A673 (cell line): ENCODE results near the gene CAMK2G. TPM values are rescaled to one million over a fixed set of nuclear protein-coding genes. Genes with fewer than 3 reads are reported as not detected.

Experiments used
- BruUV-seq: library from RNA; stranded (reverse); fragments of 400-500 nt; replicated peaks from 2 replicates; lab custom pipeline; 2021; lab: Mats Ljungman, UMichigan
- CTCF ChIA-PET: fragments of 300-600 bp; sonication (Branson Sonifier 250); formaldehyde crosslinking; loops from one replicate; lab custom pipeline; 2022; ENCODE audit warnings: antibody characterized with exemption; lab: Charles Lee
- POLR2A ChIA-PET: fragments of 300-600 bp; sonication (Branson Sonifier 250); formaldehyde crosslinking; loops from one replicate; lab custom pipeline; 2022; ENCODE audit warnings: antibody characterized with exemption; ENCODE audit not compliant: low non-redundant PET; lab: Charles Lee
- DNase-seq: peaks from one replicate; pipeline ENCODE4 v3.0.0-alpha.2; 2015; ENCODE audit warnings: low spot score
- H3K27ac ChIP-seq: fragments of 200-600 bp; sonication (generic); 2 replicates; pipeline ENCODE4 v1.5.1; 2016; ENCODE audit warnings: mixed run types, low read depth, mild to moderate bottlenecking, mixed read lengths, antibody characterized with exemption, low read length; ENCODE audit not compliant: poor library complexity, severe bottlenecking
- H3K27me3 ChIP-seq: fragments of 200-600 bp; sonication (generic); replicated peaks from 2 replicates; pipeline ENCODE4 v1.6.1; 2017; ENCODE audit warnings: mixed run types, low read depth, mild to moderate bottlenecking, mixed read lengths, antibody characterized with exemption, low read length; ENCODE audit not compliant: insufficient read depth, poor library complexity
- H3K36me3 ChIP-seq: fragments of 200-600 bp; sonication (generic); 2 replicates; pipeline ENCODE4 v1.6.1; 2016; ENCODE audit warnings: mixed run types, mild to moderate bottlenecking, mixed read lengths, antibody characterized with exemption, low read length; ENCODE audit not compliant: insufficient read depth, poor library complexity, severe bottlenecking
- H3K4me1 ChIP-seq: fragments of 200-600 bp; sonication (generic); 2 replicates; pipeline ENCODE4 v1.6.1; 2017; ENCODE audit warnings: mixed run types, mild to moderate bottlenecking, mixed read lengths, antibody characterized with exemption, low read length; ENCODE audit not compliant: insufficient read depth, poor library complexity, severe bottlenecking
- H3K4me3 ChIP-seq: fragments of 200-600 bp; sonication (generic); 2 replicates; pipeline ENCODE4 v1.5.1; 2016; ENCODE audit warnings: low read depth, mixed run types, mild to moderate bottlenecking, mixed read lengths, low read length; ENCODE audit not compliant: poor library complexity, severe bottlenecking
- H3K9me3 ChIP-seq: fragments of 200-600 bp; sonication (generic); 2 replicates; pipeline ENCODE4 v1.6.1; 2016; ENCODE audit warnings: mixed run types, low read depth, mild to moderate bottlenecking, mixed read lengths, antibody characterized with exemption, low read length; ENCODE audit not compliant: poor library complexity, severe bottlenecking
- CTCF ChIP-seq: fragments of 300-800, 200-600 bp; sonication (generic); conservative IDR thresholded peaks from 2 replicates; pipeline ENCODE4 v1.5.1; 2017; ENCODE audit warnings: low read depth, mild to moderate bottlenecking, antibody characterized with exemption, low read length, moderate library complexity, mixed read lengths
- EZH2 ChIP-seq: fragments of 200-600 bp; sonication (generic); IDR thresholded peaks from 2 replicates; pipeline ENCODE4 v1.6.1; 2017; ENCODE audit warnings: borderline replicate concordance, low read depth, mild to moderate bottlenecking, mixed read lengths, antibody characterized with exemption, low read length; ENCODE audit not compliant: poor library complexity, severe bottlenecking
- intact Hi-C: fragments of 100-400 bp; cut with micrococcal nuclease; formaldehyde crosslinking; loops from one replicate; pipeline ENCODE4 v1.10.0; 2022; ENCODE audit not compliant: unreplicated experiment
- total RNA-seq: library from RNA; stranded (reverse); gene quantifications from 2 replicates; pipeline ENCODE4 v1.2.3, GENCODE V29; 2021

CAMK2G gene
- total RNA-seq, 1 experiment from 2014 or later: 32.7 TPM

GRCh38 chr10:73791871-73792400 is 82.4 kb downstream of the CAMK2G start:
- TF ChIP-seq EZH2: no peak
- TF ChIP-seq CTCF: no peak
- intact Hi-C loops: no loop called here
- Histone ChIP-seq H3K27me3 (no peaks in the 10 kb centered on the region), H3K4me3 (no peak overlapping the region), H3K27ac (no peak overlapping the region), H3K9me3 (no peaks in the 10 kb centered on the region), H3K36me3 (peaks cover 36% of the 10 kb centered on the region), H3K4me1 (no peaks in the 10 kb centered on the region)
- no peak for DNase-seq
- no TSS peak for BruUV-seq
- ChIA-PET POLR2A (no interaction called here), CTCF (no interaction called here)

- intact Hi-C loops: no loop called here
- Histone ChIP-seq H3K27ac (no peak overlapping the region), H3K36me3 (peaks cover 36% of the 10 kb centered on the region), H3K4me1 (peaks cover 3% of the 10 kb centered on the region), H3K4me3 (no peak overlapping the region), H3K27me3 (no peaks in the 10 kb centered on the region), H3K9me3 (no peaks in the 10 kb centered on the region)
- TF ChIP-seq EZH2 (no peak), CTCF (no peak)
- no peak for DNase-seq
- ChIA-PET POLR2A (no interaction called here), CTCF (no interaction called here)
- no TSS peak for BruUV-seq
These were observed 83.3 kb downstream of the CAMK2G start for GRCh38 chr10:73790886-73791625.

DNA sequence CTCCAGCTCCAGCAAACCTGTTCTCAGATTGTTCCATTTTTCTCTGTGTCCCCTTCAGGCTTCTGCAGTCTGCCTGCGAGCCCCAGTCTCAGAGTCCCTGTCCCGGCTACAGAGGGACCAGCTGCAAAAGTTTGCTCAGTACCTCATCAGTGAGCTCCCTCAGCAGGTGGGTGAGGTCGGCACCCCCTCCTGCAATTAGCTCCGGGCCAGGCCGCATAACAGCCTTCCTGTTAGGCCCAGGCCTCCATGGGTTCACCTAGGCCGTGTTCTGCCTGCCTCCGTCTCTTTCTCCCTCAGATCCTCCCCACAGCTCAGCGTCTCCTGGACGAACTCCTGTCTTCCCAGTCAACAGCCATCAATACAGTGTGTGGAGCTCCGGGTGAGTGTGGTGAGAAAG is 84.7 kb downstream of the CAMK2G start:
- Histone ChIP-seq H3K36me3 (peaks cover 28% of the 10 kb centered on the region), H3K4me1 (peaks cover 3% of the 10 kb centered on the region), H3K27ac (no peak overlapping the region), H3K4me3 (no peak overlapping the region), H3K27me3 (no peaks in the 10 kb centered on the region), H3K9me3 (no peaks in the 10 kb centered on the region)
- no TSS peak for BruUV-seq
- intact Hi-C loops: no loop called here
- ChIA-PET CTCF (no interaction called here), POLR2A (no interaction called here)
- TF ChIP-seq EZH2 (no peak), CTCF (no peak)
- DNase-seq: no peak
